Loucy (cell line): ENCODE data around the gene MAP10.

Source experiments
- H2AFZ ChIP-seq: fragments of 200-600 bp; sonication (generic); 2 replicates; pipeline ENCODE4 v1.6.0; 2016; ENCODE audit warnings: antibody characterized with exemption, mild to moderate bottlenecking, low read length, moderate library complexity
- H3F3A ChIP-seq: fragments of 200-600 bp; 2 replicates; pipeline ENCODE4 v1.6.0; 2016; ENCODE audit warnings: antibody characterized with exemption, low read depth, mild to moderate bottlenecking
- H3K27me3 ChIP-seq: fragments of 200-600 bp; sonication (generic); 2 replicates; pipeline ENCODE4 v1.6.1; 2014; ENCODE audit warnings: low read length, mild to moderate bottlenecking; ENCODE audit not compliant: insufficient read depth, poor library complexity, severe bottlenecking
- H3K36me3 ChIP-seq: fragments of 200-600 bp; sonication (generic); 2 replicates; pipeline ENCODE4 v1.6.1; 2016; ENCODE audit warnings: low read length; ENCODE audit not compliant: insufficient read depth
- H3K4me1 ChIP-seq: fragments of 200-600 bp; sonication (generic); 2 replicates; pipeline ENCODE4 v1.5.1; 2014; ENCODE audit warnings: low read length, mild to moderate bottlenecking; ENCODE audit not compliant: insufficient read depth, poor library complexity, severe bottlenecking
- H3K4me2 ChIP-seq: fragments of 200-600 bp; sonication (generic); 2 replicates; pipeline ENCODE4 v1.6.0; 2014; ENCODE audit warnings: antibody characterized with exemption, low read length, low read depth, mild to moderate bottlenecking; ENCODE audit not compliant: poor library complexity, severe bottlenecking
- H3K4me3 ChIP-seq: fragments of 200-600 bp; sonication (generic); 2 replicates; pipeline ENCODE4 v1.5.1; 2014; ENCODE audit warnings: low read length, mild to moderate bottlenecking, mixed read lengths; ENCODE audit not compliant: poor library complexity, severe bottlenecking
- H3K79me2 ChIP-seq: fragments of 200-600 bp; sonication (generic); 2 replicates; pipeline ENCODE4 v1.6.1; 2014; ENCODE audit warnings: low read length; ENCODE audit not compliant: insufficient read depth
- H3K9ac ChIP-seq: fragments of 200-600 bp; sonication (generic); 2 replicates; pipeline ENCODE4 v1.6.0; 2014; ENCODE audit warnings: mild to moderate bottlenecking, low read depth, low read length, moderate library complexity; ENCODE audit not compliant: poor library complexity, severe bottlenecking
- H3K9me2 ChIP-seq: fragments of 200-600 bp; sonication (generic); replicated peaks from 2 replicates; pipeline ENCODE4 v1.6.1; 2016; ENCODE audit warnings: low read depth, low read length, mixed read lengths
- H3K9me3 ChIP-seq: fragments of 200-600 bp; sonication (generic); 2 replicates; pipeline ENCODE4 v1.6.1; 2014; ENCODE audit warnings: mild to moderate bottlenecking, antibody characterized with exemption, low read length, low read depth; ENCODE audit not compliant: insufficient read depth
- H4K20me1 ChIP-seq: fragments of 200-600 bp; sonication (generic); 2 replicates; pipeline ENCODE4 v1.6.0; 2014; ENCODE audit warnings: antibody characterized with exemption, low read length, mild to moderate bottlenecking; ENCODE audit not compliant: insufficient read depth, poor library complexity, severe bottlenecking
- CTCF ChIP-seq: fragments of 200-600 bp; sonication (generic); conservative IDR thresholded peaks from 2 replicates; pipeline ENCODE4 v1.5.1; 2014; ENCODE audit warnings: mild to moderate bottlenecking, antibody characterized with exemption, low read length
- EZH2phosphoT487 ChIP-seq: fragments of 200-600 bp; IDR thresholded peaks from 2 replicates; pipeline ENCODE4 v1.6.1; 2018; ENCODE audit warnings: antibody characterized with exemption, mild to moderate bottlenecking, moderate library complexity, borderline replicate concordance

The MAP10 gene

GRCh38 chr1:232818040-232818439 is 12.8 kb downstream of the MAP10 start:
- Histone ChIP-seq H3K9me3 (no peaks in the 10 kb centered on the region), H3K9me2 (no peaks in the 10 kb centered on the region), H4K20me1 (no peaks in the 10 kb centered on the region), H3K79me2 (0 out of 2 replicates have a peak, but pooled peaks cover under 1% of the 10 kb centered on the region), H3K27me3 (no peaks in the 10 kb centered on the region), H3K9ac (no peak overlapping the region), H3K4me1 (peaks cover 3% of the 10 kb centered on the region), H3K36me3 (no peaks in the 10 kb centered on the region), H3K4me2 (no peak overlapping the region), H2AFZ (no peak overlapping the region), H3F3A (no peaks in the 10 kb centered on the region), H3K4me3 (no peak overlapping the region)
- no peak for TF ChIP-seq EZH2phosphoT487
- no peak for TF ChIP-seq CTCF

GRCh38 chr1:232820431-232820830 is 15.2 kb downstream of the MAP10 start:
- no peaks in the 10 kb centered on the region for H4K20me1 ChIP-seq

GRCh38 chr1:232822530-232822929 is 17.3 kb downstream of the MAP10 start:
- Histone ChIP-seq H3K27me3 (no peaks in the 10 kb centered on the region), H4K20me1 (no peaks in the 10 kb centered on the region), H3K9me3 (no peaks in the 10 kb centered on the region), H3K4me2 (no peak overlapping the region), H3K9me2 (no peaks in the 10 kb centered on the region), H3K79me2 (no peaks in the 10 kb centered on the region), H3K4me3 (no peak overlapping the region), H3F3A (no peaks in the 10 kb centered on the region), H2AFZ (no peak overlapping the region), H3K36me3 (no peaks in the 10 kb centered on the region), H3K4me1 (peaks cover 3% of the 10 kb centered on the region), H3K9ac (no peak overlapping the region)
- no peak for TF ChIP-seq EZH2phosphoT487
- no peak for TF ChIP-seq CTCF

More at GRCh38 chr1:232820431-232820830, 15.2 kb downstream of the MAP10 start:
- H3K4me3 ChIP-seq = no peak overlapping the region
- H3F3A ChIP-seq = no peaks in the 10 kb centered on the region
- H3K9ac ChIP-seq = no peak overlapping the region
- TF ChIP-seq EZH2phosphoT487 = no peak
- H3K4me1 ChIP-seq = peaks cover 3% of the 10 kb centered on the region
- H3K4me2 ChIP-seq = no peak overlapping the region
- no peaks in the 10 kb centered on the region for H3K9me2 ChIP-seq
- H3K27me3 ChIP-seq = no peaks in the 10 kb centered on the region
- H3K36me3 ChIP-seq = no peaks in the 10 kb centered on the region
- no peaks in the 10 kb centered on the region for H3K79me2 ChIP-seq
- H2AFZ ChIP-seq = no peak overlapping the region
- no peaks in the 10 kb centered on the region for H3K9me3 ChIP-seq

- H3K9me3 ChIP-seq = no peaks in the 10 kb centered on the region
- H3K36me3 ChIP-seq = no peaks in the 10 kb centered on the region
- H3K9ac ChIP-seq = no peak overlapping the region
- H3K4me1 ChIP-seq = no peaks in the 10 kb centered on the region
- H4K20me1 ChIP-seq = no peaks in the 10 kb centered on the region
- no peaks in the 10 kb centered on the region for H3K27me3 ChIP-seq
- TF ChIP-seq CTCF (no peak), EZH2phosphoT487 (no peak)
- H3K4me2 ChIP-seq = no peak overlapping the region
- no peak overlapping the region for H2AFZ ChIP-seq
- no peaks in the 10 kb centered on the region for H3K9me2 ChIP-seq
- H3K4me3 ChIP-seq = no peak overlapping the region
- no peaks in the 10 kb centered on the region for H3K79me2 ChIP-seq
- H3F3A ChIP-seq = no peaks in the 10 kb centered on the region
Measured at GRCh38 chr1:232826318-232826717, 21.1 kb downstream of the MAP10 start.
